Activated CD4-positive, alpha-beta memory T cell treated with anti-CD3 and anti-CD28 coated beads for 36 hours (primary cell): Measurements from ENCODE around the gene MYRIP. TPM values are rescaled to one million over a fixed set of nuclear protein-coding genes. Genes with fewer than 3 reads are reported as not detected.
A peak's percentile ranks its signal among the peaks of the same experiment; 100 is the strongest.

Source experiments
- CTCF ChIA-PET: fragments of 350-600 bp; sonication (Branson Sonifier 250); formaldehyde crosslinking; loops from one replicate; lab custom pipeline; 2021; ENCODE audit warnings: antibody characterized with exemption, inconsistent platforms; lab: Charles Lee
- POLR2A ChIA-PET: fragments of 350-600 bp; sonication (Branson Sonifier 250); formaldehyde crosslinking; loops from one replicate; lab custom pipeline; 2021; ENCODE audit warnings: antibody characterized with exemption; lab: Charles Lee
- DNase-seq: peaks from one replicate; pipeline ENCODE4 v3.0.0-alpha.2; 2020
- H3K27ac Mint-ChIP-seq: one replicate; pipeline ENCODE4 v1.8.0; 2021; ENCODE audit warnings: mixed read lengths
- H3K27me3 Mint-ChIP-seq: one replicate; pipeline ENCODE4 v1.8.0; 2021; ENCODE audit warnings: mixed read lengths
- H3K36me3 Mint-ChIP-seq: one replicate; pipeline ENCODE4 v1.8.0; 2021; ENCODE audit warnings: mixed read lengths
- H3K4me1 Mint-ChIP-seq: one replicate; pipeline ENCODE4 v1.8.0; 2021; ENCODE audit warnings: low read depth, mixed read lengths
- H3K4me3 Mint-ChIP-seq: one replicate; pipeline ENCODE4 v1.8.0; 2021; ENCODE audit warnings: mild to moderate bottlenecking, mixed read lengths
- H3K9me3 Mint-ChIP-seq: one replicate; pipeline ENCODE4 v1.8.0; 2021; ENCODE audit warnings: mixed read lengths
- intact Hi-C: fragments of 100-400 bp; cut with micrococcal nuclease; formaldehyde crosslinking; loops from one replicate; pipeline ENCODE4 v1.15.1; 2023
- total RNA-seq, 2 experiments: library from RNA; stranded (reverse); gene quantifications; one replicate each; pipeline ENCODE4 v1.2.3, GENCODE V29; 2021

The MYRIP gene
- total RNA-seq, 2 experiments from 2014 or later = not detected

- no peaks in the 10 kb centered on the region for H3K27me3 Mint-ChIP-seq
- DNase-seq = peak; percentile 66
- POLR2A ChIA-PET = no interaction called here
- H3K36me3 Mint-ChIP-seq = no peaks in the 10 kb centered on the region
- H3K27ac Mint-ChIP-seq = no peak overlapping the region
- intact Hi-C loops = loop anchor here (1.0 to 2.0 kb wide), 2 partner anchors 117 to 125 kb away; partner anchors contain the start of gene EIF1B
- H3K4me1 Mint-ChIP-seq = no peaks in the 10 kb centered on the region
- CTCF ChIA-PET = interaction anchor here (0.5 to 10.4 kb wide), 27 partner anchors 8 to 737 kb away, joined by 3 to 183 read pairs (median 5); partner anchors contain the start of gene EIF1B
- no peaks in the 10 kb centered on the region for H3K9me3 Mint-ChIP-seq
- H3K4me3 Mint-ChIP-seq = no peak overlapping the region
Observed at GRCh38 chr3:40191850-40192448, 382.5 kb downstream of the MYRIP start.

- CTCF ChIA-PET = interaction anchor here (0.6 to 10.4 kb wide), 10 partner anchors 10 to 123 kb away, joined by 3 to 183 read pairs (median 8); partner anchors contain the start of gene EIF1B
Observed at GRCh38 chr3:40192628-40193027, 383.2 kb downstream of the MYRIP start.

GRCh38 chr3:40196966-40197365, 387.6 kb downstream of the MYRIP start:
- H3K27ac Mint-ChIP-seq = no peak overlapping the region
- H3K27me3 Mint-ChIP-seq = no peaks in the 10 kb centered on the region
- no peak for DNase-seq
- ChIA-PET POLR2A (no interaction called here), CTCF (interaction anchor here (0.9 to 1.2 kb wide), 2 partner anchors 121 kb away, joined by 3 to 5 read pairs; no protein-coding TSS in a partner anchor)
- H3K9me3 Mint-ChIP-seq = no peaks in the 10 kb centered on the region
- no peak overlapping the region for H3K4me3 Mint-ChIP-seq
- H3K4me1 Mint-ChIP-seq = peaks cover 3% of the 10 kb centered on the region
- intact Hi-C loops = no loop called here
- H3K36me3 Mint-ChIP-seq = no peaks in the 10 kb centered on the region

More at GRCh38 chr3:40192628-40193027, 383.2 kb downstream of the MYRIP start:
- POLR2A ChIA-PET = no interaction called here
- no peaks in the 10 kb centered on the region for H3K27me3 Mint-ChIP-seq
- no peak for DNase-seq
- no peak overlapping the region for H3K4me3 Mint-ChIP-seq
- no peaks in the 10 kb centered on the region for H3K9me3 Mint-ChIP-seq
- H3K36me3 Mint-ChIP-seq = no peaks in the 10 kb centered on the region
- intact Hi-C loops = loop anchor here (1.0 to 2.0 kb wide), 2 partner anchors 116 to 125 kb away; partner anchors contain the start of gene EIF1B
- no peaks in the 10 kb centered on the region for H3K4me1 Mint-ChIP-seq
- H3K27ac Mint-ChIP-seq = no peak overlapping the region

- intact Hi-C loops = no loop called here
- Mint-ChIP-seq H3K36me3 (no peaks in the 10 kb centered on the region), H3K27me3 (no peaks in the 10 kb centered on the region), H3K4me1 (peaks cover 3% of the 10 kb centered on the region), H3K27ac (no peak overlapping the region), H3K9me3 (no peaks in the 10 kb centered on the region), H3K4me3 (no peak overlapping the region)
- ChIA-PET POLR2A (no interaction called here), CTCF (interaction anchor here (0.6 to 2.9 kb wide), 4 partner anchors 8 to 116 kb away, joined by 3 to 15 read pairs (median 4); no protein-coding TSS in a partner anchor)
- DNase-seq = no peak
Observed at GRCh38 chr3:40200692-40201316, 391.4 kb downstream of the MYRIP start.

GRCh38 chr3:40201770-40202169, 392.4 kb downstream of the MYRIP start:
- no peaks in the 10 kb centered on the region for H3K36me3 Mint-ChIP-seq

GRCh38 chr3:40206522-40206921, 397.1 kb downstream of the MYRIP start:
- no peaks in the 10 kb centered on the region for H3K4me1 Mint-ChIP-seq
- intact Hi-C loops = no loop called here
- no peak overlapping the region for H3K27ac Mint-ChIP-seq
- ChIA-PET CTCF (no interaction called here), POLR2A (no interaction called here)
- no peak for DNase-seq
- no peaks in the 10 kb centered on the region for H3K9me3 Mint-ChIP-seq
- no peak overlapping the region for H3K4me3 Mint-ChIP-seq
- no peaks in the 10 kb centered on the region for H3K36me3 Mint-ChIP-seq
- H3K27me3 Mint-ChIP-seq = no peaks in the 10 kb centered on the region

More at GRCh38 chr3:40201770-40202169, 392.4 kb downstream of the MYRIP start:
- no peak overlapping the region for H3K27ac Mint-ChIP-seq
- H3K27me3 Mint-ChIP-seq = no peaks in the 10 kb centered on the region
- peaks cover 3% of the 10 kb centered on the region for H3K4me1 Mint-ChIP-seq
- intact Hi-C loops = no loop called here
- no peak for DNase-seq
- H3K9me3 Mint-ChIP-seq = no peaks in the 10 kb centered on the region
- CTCF ChIA-PET = interaction anchor here (0.7 to 2.9 kb wide), 2 partner anchors 9 to 22 kb away, joined by 3 to 15 read pairs; no protein-coding TSS in a partner anchor
- POLR2A ChIA-PET = no interaction called here
- H3K4me3 Mint-ChIP-seq = no peak overlapping the region

- ChIA-PET POLR2A (no interaction called here), CTCF (no interaction called here)
- H3K27me3 Mint-ChIP-seq = no peaks in the 10 kb centered on the region
- intact Hi-C loops = no loop called here
- H3K4me1 Mint-ChIP-seq = no peaks in the 10 kb centered on the region
- H3K4me3 Mint-ChIP-seq = no peak overlapping the region
- no peak for DNase-seq
- no peaks in the 10 kb centered on the region for H3K9me3 Mint-ChIP-seq
- no peaks in the 10 kb centered on the region for H3K36me3 Mint-ChIP-seq
- no peak overlapping the region for H3K27ac Mint-ChIP-seq
Observed at GRCh38 chr3:40207796-40208195, 398.4 kb downstream of the MYRIP start.

- CTCF ChIA-PET = no interaction called here
Observed at GRCh38 chr3:40208251-40208650, 398.8 kb downstream of the MYRIP start.

GRCh38 chr3:40211579-40211978, 402.2 kb downstream of the MYRIP start:
- ChIA-PET POLR2A (no interaction called here), CTCF (interaction anchor here (1.2 kb wide), 1 partner anchor 20 kb away, joined by 6 read pairs; no protein-coding TSS in a partner anchor)
- Mint-ChIP-seq H3K27ac (no peak overlapping the region), H3K9me3 (no peaks in the 10 kb centered on the region), H3K27me3 (no peaks in the 10 kb centered on the region), H3K36me3 (no peaks in the 10 kb centered on the region), H3K4me3 (no peak overlapping the region), H3K4me1 (no peaks in the 10 kb centered on the region)
- intact Hi-C loops = no loop called here
- no peak for DNase-seq

More at GRCh38 chr3:40208251-40208650, 398.8 kb downstream of the MYRIP start:
- DNase-seq = no peak
- no peaks in the 10 kb centered on the region for H3K9me3 Mint-ChIP-seq
- intact Hi-C loops = no loop called here
- no peaks in the 10 kb centered on the region for H3K36me3 Mint-ChIP-seq
- H3K4me1 Mint-ChIP-seq = no peaks in the 10 kb centered on the region
- no peaks in the 10 kb centered on the region for H3K27me3 Mint-ChIP-seq
- POLR2A ChIA-PET = no interaction called here
- H3K4me3 Mint-ChIP-seq = no peak overlapping the region
- no peak overlapping the region for H3K27ac Mint-ChIP-seq

GRCh38 chr3:40213556-40213955, 404.1 kb downstream of the MYRIP start:
- ChIA-PET CTCF (interaction anchor here (1.0 to 1.2 kb wide), 3 partner anchors 22 to 35 kb away, joined by 3 to 5 read pairs (median 4); no protein-coding TSS in a partner anchor), POLR2A (no interaction called here)
- H3K4me1 Mint-ChIP-seq = no peaks in the 10 kb centered on the region
- DNase-seq = no peak
- no peak overlapping the region for H3K4me3 Mint-ChIP-seq
- H3K9me3 Mint-ChIP-seq = no peaks in the 10 kb centered on the region
- no peaks in the 10 kb centered on the region for H3K27me3 Mint-ChIP-seq
- no peaks in the 10 kb centered on the region for H3K36me3 Mint-ChIP-seq
- intact Hi-C loops = no loop called here
- no peak overlapping the region for H3K27ac Mint-ChIP-seq

- POLR2A ChIA-PET = no interaction called here
- Mint-ChIP-seq H3K36me3 (no peaks in the 10 kb centered on the region), H3K27ac (no peak overlapping the region), H3K4me1 (no peaks in the 10 kb centered on the region), H3K27me3 (no peaks in the 10 kb centered on the region), H3K4me3 (no peak overlapping the region), H3K9me3 (no peaks in the 10 kb centered on the region)
- CTCF ChIA-PET = interaction anchor here (1.2 kb wide), 1 partner anchor 23 kb away, joined by 4 read pairs; no protein-coding TSS in a partner anchor
- DNase-seq = no peak
- intact Hi-C loops = no loop called here
Observed at GRCh38 chr3:40215015-40215414, 405.6 kb downstream of the MYRIP start.

GRCh38 chr3:40216471-40216870, 407.1 kb downstream of the MYRIP start:
- H3K4me1 Mint-ChIP-seq = no peaks in the 10 kb centered on the region
- ChIA-PET CTCF (interaction anchor here (1.4 kb wide), 1 partner anchor 93 kb away, joined by 3 read pairs; no protein-coding TSS in a partner anchor), POLR2A (no interaction called here)
- no peaks in the 10 kb centered on the region for H3K27me3 Mint-ChIP-seq
- H3K4me3 Mint-ChIP-seq = no peak overlapping the region
- DNase-seq = no peak
- no peaks in the 10 kb centered on the region for H3K9me3 Mint-ChIP-seq
- intact Hi-C loops = no loop called here
- no peaks in the 10 kb centered on the region for H3K36me3 Mint-ChIP-seq
- no peak overlapping the region for H3K27ac Mint-ChIP-seq
